ENCODE results near the gene KDM2B. TPM values are rescaled to one million over a fixed set of nuclear protein-coding genes. Genes with fewer than 3 reads are reported as not detected.

KDM2B gene
- total and polyA plus RNA-seq, 2 experiments from 2014 or later, result 59.4 to 161 TPM

GRCh38 chr12:121538699-121539061 lies 42.1 kb downstream of the KDM2B start:
- Histone ChIP-seq H3K36me3 (ENCODE audit: insufficient read depth) (peaks cover 25% of the 10 kb centered on the region), H3K9me2 (ENCODE audit: insufficient read depth) (no peaks in the 10 kb centered on the region), H4K20me1 (replicated peaks; ENCODE audit: insufficient read depth) (peaks cover 54% of the 10 kb centered on the region), H3K27ac (ENCODE audit: low read depth) (no peak overlapping the region), H3K4me2 (peak overlapping the region; percentile 94), H3K4me3 (peak overlapping the region; percentile 71), H3K27me3 (ENCODE audit: insufficient read depth) (peaks cover 4% of the 10 kb centered on the region), H2AFZ (no peak overlapping the region), H3K4me1 (ENCODE audit: insufficient read depth) (peaks cover 31% of the 10 kb centered on the region), H3K79me2 (replicated peaks; ENCODE audit: insufficient read depth) (peaks cover 55% of the 10 kb centered on the region), H3F3A (replicated peaks; ENCODE audit: low read depth) (peaks cover 37% of the 10 kb centered on the region)
- Mint-ChIP-seq H3K27me3 (ENCODE audit: insufficient read depth, low read depth, poor library complexity) (peaks cover 23% of the 10 kb centered on the region), H3K9me3 (no peaks in the 10 kb centered on the region), H3K4me1 (peaks cover 47% of the 10 kb centered on the region), H3K4me3 (peak overlapping the region; percentile 77), H3K36me3 (ENCODE audit: low read depth) (peaks cover 48% of the 10 kb centered on the region), H3K27ac (no peak overlapping the region)
- ATAC-seq (peak; percentile 22), DNase-seq (ENCODE audit: low spot score) (peak; percentile 72)
- TF ChIP-seq CREB1 (CRISPR knock-in tag; IDR thresholded peaks at IDR 0.05; ENCODE audit: low read depth) (no peak), ZNF331 (CRISPR knock-in tag; IDR thresholded peaks at IDR 0.05; ENCODE audit: low read depth) (no peak), EZH2 (IDR thresholded peaks at IDR 0.05; ENCODE audit: low read depth, unreplicated experiment) (no peak), ZNF114 (CRISPR knock-in tag; IDR thresholded peaks at IDR 0.05) (no peak), POLR2AphosphoS5 (IDR thresholded peaks at IDR 0.05; ENCODE audit: low read depth) (no peak), NANOG (IDR thresholded peaks at IDR 0.05; ENCODE audit: borderline replicate concordance) (no peak), STAT1 (IDR thresholded peaks at IDR 0.05; ENCODE audit: unreplicated experiment) (no peak), EZH2phosphoT487 (IDR thresholded peaks at IDR 0.05; ENCODE audit: unreplicated experiment) (no peak), ZNF462 (CRISPR knock-in tag; IDR thresholded peaks at IDR 0.05) (no peak), JUNB (IDR thresholded peaks at IDR 0.05; ENCODE audit: unreplicated experiment) (no peak), CTCF (conservative IDR thresholded peaks at IDR 0.05; ENCODE audit: low read depth in 2 of 2) (no peak; a peak in 1 of 4 replicates), REST (IDR thresholded peaks at IDR 0.05; ENCODE audit: unreplicated experiment) (no peak), ETS1 (IDR thresholded peaks at IDR 0.05) (no peak)

All from GM23338 (cell line).